GM12873 (cell line): ENCODE data around the gene PRPF18.

Source experiments
- TF ChIP-seq, protein P1 (sequence below): IDR thresholded peaks from 2 replicates; pipeline ENCODE4 v1.5.1; 2012; ENCODE audit warnings: low read depth, mild to moderate bottlenecking, moderate library complexity, low read length, control low read depth; ENCODE audit not compliant: insufficient read depth; ENCODE audit errors: missing control alignments

Gene PRPF18, protein sequence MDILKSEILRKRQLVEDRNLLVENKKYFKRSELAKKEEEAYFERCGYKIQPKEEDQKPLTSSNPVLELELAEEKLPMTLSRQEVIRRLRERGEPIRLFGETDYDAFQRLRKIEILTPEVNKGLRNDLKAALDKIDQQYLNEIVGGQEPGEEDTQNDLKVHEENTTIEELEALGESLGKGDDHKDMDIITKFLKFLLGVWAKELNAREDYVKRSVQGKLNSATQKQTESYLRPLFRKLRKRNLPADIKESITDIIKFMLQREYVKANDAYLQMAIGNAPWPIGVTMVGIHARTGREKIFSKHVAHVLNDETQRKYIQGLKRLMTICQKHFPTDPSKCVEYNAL

DNA sequence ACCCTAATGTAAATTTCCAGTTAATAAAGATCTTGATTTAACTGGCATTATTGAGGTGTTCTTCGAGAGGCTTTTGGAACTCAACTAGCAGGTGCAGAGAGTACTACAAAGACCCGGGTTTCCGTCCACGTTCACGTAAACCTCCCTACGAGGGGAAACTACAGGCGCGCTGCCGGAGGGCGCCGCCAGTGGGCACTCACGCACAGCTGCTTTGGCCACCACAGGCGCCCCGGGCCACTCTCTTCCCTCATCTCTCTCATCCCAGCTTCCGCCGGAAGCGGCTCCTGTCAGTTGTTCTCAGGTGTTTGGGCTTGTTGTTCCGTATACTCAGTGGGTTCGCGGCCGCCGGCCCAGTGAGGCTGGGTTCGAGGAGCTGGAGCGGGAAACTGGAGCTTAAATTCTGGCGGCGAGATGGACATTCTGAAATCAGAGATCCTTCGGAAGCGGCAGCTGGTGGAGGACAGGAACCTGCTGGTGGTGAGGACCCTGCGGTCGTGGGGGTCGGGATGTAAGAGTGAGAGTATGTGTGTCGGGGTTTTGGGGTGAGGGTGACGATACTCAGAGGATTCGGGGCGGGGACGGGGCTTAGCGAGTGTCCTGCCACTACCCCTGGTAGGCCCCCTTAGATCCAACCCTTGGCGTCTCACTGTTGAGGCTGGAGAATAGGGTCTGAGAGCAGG, at the start of gene PRPF18:
TSS of gene PRPF18 (plus strand) at position 290 of the 680 bp plus-strand sequence. CDS start at position 412, 122 bp downstream.
- TF ChIP-seq, protein P1, sequence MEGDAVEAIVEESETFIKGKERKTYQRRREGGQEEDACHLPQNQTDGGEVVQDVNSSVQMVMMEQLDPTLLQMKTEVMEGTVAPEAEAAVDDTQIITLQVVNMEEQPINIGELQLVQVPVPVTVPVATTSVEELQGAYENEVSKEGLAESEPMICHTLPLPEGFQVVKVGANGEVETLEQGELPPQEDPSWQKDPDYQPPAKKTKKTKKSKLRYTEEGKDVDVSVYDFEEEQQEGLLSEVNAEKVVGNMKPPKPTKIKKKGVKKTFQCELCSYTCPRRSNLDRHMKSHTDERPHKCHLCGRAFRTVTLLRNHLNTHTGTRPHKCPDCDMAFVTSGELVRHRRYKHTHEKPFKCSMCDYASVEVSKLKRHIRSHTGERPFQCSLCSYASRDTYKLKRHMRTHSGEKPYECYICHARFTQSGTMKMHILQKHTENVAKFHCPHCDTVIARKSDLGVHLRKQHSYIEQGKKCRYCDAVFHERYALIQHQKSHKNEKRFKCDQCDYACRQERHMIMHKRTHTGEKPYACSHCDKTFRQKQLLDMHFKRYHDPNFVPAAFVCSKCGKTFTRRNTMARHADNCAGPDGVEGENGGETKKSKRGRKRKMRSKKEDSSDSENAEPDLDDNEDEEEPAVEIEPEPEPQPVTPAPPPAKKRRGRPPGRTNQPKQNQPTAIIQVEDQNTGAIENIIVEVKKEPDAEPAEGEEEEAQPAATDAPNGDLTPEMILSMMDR: peak; percentile 99

DNA sequence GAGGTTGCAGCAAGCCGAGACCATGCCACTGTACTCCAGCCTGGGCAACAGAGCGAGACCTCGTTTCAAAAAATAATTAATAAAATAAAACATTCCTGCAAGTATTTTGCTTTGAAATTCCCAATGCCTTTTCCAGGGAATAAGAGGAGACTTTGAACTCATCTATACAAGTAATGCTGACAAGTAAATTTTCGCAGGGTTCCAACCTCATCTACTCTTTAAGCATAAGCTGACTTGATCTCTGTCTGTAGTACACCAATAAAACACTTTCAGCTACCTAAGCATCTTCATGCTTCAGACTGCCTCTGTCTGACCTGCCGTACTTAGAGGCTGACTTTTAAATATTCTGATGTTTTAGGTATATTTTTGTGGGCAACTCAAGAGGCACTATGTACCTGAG, 44.2 kb upstream of the PRPF18 start:
- TF ChIP-seq, protein P1: no peak

DNA sequence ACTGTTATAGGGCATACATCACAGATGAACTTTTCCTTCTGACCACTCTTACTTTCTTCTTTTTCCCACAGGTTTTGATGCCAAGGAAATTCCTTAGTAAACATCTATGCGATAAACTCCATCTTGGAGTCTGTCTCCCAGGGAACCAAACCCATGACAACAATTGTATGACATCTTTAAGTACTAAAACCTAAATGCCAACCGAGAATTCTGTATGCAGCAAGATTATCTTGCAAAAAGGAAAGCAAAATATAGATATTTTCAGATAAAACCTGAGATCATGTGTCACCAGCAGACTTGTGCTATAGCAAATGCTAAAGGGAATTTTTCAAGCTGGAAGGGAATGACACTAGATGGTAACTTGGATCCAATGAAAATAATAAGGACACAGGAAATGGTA, 36.0 kb upstream of the PRPF18 start:
- TF ChIP-seq, protein P1: no peak

DNA sequence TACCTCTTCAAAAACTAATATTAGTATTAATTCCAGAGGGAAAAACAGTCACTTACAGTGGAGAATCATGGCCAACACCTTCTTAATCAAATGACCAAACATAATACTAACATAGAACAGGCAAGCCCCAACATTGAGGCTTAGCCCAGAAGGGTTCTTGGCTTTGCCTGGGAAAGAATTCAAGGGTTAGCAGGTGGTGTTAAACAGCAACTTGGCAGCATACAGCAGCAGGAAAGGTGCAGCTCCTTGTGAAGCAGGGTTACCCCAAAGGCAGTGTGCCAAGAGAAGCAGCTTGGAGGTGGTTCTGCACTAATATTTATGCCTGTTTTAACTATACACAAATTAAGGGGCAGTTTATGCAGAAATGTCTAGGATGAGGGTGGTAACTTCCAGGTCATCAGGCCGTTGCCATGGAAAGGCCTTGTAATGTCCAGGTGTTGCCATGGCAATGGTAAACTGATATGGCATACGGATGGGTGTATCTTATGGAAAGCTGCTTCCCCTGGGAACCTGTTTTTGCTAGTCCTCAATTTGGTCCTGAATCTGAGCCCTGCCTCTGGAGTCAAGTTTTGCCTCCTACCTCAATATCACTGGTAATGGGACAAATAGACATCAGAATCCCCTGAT, 30.8 kb upstream of the PRPF18 start:
- TF ChIP-seq, protein P1: no peak

DNA sequence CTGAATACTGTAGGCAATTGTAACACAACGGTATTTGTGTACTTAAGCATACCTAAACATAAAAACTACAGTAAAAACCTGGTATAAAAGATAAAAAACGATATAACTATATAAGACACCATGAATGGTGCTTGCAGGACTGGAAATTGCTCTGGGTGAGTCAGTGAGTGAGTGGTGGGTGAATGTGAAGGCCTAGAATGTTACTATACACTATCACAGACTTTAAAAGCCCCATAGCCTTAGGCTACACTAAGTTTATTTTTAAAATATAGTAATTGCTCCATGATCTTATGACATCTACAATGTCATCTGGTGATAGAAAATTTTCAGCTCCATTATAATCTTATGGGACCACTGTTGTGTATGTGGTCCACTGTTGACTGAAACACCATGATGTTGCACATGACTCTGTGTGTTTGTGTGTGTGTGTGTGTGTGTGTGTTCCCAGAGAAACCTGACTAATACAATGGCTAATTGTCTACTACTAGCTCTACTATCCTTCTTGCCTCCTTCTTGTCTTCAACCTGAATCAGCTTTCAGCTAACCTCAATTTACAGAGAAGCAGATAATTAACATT, 27.6 kb upstream of the PRPF18 start:
- TF ChIP-seq, protein P1: no peak

DNA sequence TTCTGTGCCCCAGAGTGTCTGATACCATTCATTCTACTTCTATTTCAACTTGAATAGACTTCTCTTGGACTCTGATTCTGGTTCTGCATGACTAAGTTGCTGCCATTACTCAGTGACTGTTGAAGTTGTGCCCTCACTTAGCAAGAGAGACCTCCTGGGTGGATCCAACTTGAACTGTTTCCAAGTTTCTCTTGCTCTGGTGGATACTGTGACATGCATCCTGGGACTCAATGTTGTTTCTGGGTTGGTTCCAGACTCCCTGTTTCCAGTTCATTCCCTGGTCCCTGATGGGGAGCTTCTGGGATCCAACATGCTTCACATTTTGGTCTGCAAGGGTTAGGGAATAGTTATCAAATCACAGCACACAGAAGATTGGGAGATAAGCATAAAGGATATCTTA, 26.2 kb upstream of the PRPF18 start:
- TF ChIP-seq, protein P1: no peak
